HG02759 (cell line): ENCODE results near the gene ANKRD40CL.

ENCODE experiments used
- ATAC-seq: cut with Tn5 transposase; IDR thresholded peaks from one replicate; pipeline ENCODE4 v1.9.1; 2021; ENCODE audit warnings: mild to moderate bottlenecking, moderate library complexity; ENCODE audit not compliant: unreplicated experiment

The ANKRD40CL gene

GRCh38 chr17:50719144-50719923, 48.0 kb downstream of the ANKRD40CL start, which contains the start of gene LUC7L3:
Gene LUC7L3 (plus strand): TSS chr17:50719603. CDS start chr17:50719733, 130 bp downstream.
- peak; percentile 93 for ATAC-seq

- ATAC-seq, result no peak
Observed at GRCh38 chr17:50715471-50715870, 51.8 kb downstream of the ANKRD40CL start.

GRCh38 chr17:50712641-50713040, 54.7 kb downstream of the ANKRD40CL start:
- ATAC-seq, result no peak
